ENCODE results near the gene RAPH1.
"Not testable (repeated sequence)": the region's sequence is repeated elsewhere in the genome, so short reads cannot be mapped to it uniquely, and the experiment has no call there.

Gene RAPH1

DNA sequence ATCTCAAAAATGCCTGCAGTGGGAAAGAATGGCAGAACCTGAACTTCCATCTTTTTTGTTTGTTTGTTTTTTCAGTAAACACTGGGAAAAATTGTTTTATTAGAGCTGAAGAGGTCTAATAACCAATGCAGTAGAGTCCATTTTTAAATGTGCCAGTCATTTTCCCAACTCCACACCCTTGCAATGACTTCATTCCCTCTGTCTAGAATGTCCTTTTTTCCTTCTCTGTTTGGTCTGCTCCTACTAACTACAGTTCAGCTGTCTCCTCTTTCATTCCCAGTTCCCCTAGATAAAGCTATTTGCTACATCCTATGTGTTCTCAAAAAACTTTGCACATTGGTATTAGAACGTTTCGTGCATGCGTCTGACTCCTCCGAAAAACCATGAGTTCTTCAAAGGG lies 9.3 kb upstream of the RAPH1 start:
- DNase-seq (ENCODE audit: low read depth, low spot score): no peak

- no peak for DNase-seq (ENCODE audit: low read depth, low spot score)
These were observed 8.8 kb upstream of the RAPH1 start for GRCh38 chr2:203543898-203544328.

- not testable (repeated sequence) for DNase-seq (ENCODE audit: low read depth, low spot score)
These were observed 5.5 kb upstream of the RAPH1 start for GRCh38 chr2:203540598-203540997.

- DNase-seq (ENCODE audit: low read depth, low spot score): not testable (repeated sequence)
These were observed 3.1 kb upstream of the RAPH1 start for GRCh38 chr2:203538237-203538636.

GRCh38 chr2:203536586-203536951 lies 1.5 kb upstream of the RAPH1 start:
- not testable (repeated sequence) for DNase-seq (ENCODE audit: low read depth, low spot score)

DNA sequence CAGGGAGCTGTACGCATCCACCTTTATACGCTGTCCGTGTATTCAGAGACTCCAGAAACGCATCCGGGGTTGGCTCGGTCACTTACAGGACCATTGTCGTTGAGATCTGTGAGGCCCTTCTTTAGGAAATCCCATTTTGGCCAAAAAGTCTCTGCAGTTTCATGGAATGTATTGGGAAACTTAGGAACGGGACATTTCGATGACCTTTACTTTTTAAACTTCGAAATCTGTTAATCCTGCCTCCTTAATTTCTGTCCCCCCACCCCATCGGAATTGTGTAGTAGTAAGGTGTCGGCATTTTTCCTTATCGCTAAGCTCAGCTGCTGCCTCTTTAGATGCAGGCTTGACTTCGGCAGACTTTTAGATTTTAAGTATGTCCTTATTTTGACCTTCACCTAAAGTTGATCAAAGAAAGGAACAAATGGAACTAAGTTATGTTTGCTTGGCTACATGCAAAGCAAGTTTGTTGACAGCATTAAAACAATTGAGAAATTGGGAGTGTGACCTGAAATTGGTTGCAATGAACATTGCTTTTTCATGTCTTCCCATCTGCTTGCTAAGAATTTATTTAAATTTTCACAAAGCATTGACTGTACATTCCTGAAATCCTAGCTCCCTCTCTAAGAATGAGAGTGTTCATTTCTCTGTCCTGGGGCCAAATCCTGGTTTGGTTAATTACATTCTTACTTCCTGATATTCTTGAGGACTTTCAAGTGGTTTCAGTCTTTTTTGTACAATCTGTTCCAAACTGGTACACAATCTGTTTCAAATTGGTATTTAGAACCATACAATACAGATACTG lies 884 bp upstream of the RAPH1 start:
- no peak for DNase-seq (ENCODE audit: low read depth, low spot score)

DNA sequence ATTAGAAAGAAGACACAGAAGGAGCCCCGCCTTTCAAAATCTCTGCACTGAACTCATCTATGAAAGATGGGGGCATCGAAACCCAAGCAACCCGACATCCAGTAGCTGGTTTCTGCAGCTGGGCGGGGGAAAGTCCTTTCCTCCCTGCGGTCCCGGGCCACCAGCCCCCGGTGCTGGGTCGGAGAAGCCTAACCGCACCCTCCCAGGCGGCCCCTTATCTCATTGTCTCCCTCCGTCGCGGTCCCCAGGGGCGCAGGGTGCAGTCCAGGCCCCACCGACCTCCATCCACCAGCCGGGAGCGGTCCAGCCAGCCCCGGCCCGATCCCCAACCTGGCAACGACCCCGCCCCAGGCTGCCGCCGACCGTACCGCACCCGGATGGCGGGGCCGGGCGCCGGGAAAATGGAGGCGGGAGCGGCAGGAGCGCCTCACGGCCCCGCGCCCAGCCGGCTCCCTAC lies 452 bp downstream of the RAPH1 start:
- DNase-seq (ENCODE audit: low read depth, low spot score): no peak

GRCh38 chr2:203533676-203534591 lies 1.2 kb downstream of the RAPH1 start:
- no peak for DNase-seq (ENCODE audit: low read depth, low spot score)

GRCh38 chr2:203532957-203533658 lies 2.0 kb downstream of the RAPH1 start:
- DNase-seq (ENCODE audit: low read depth, low spot score): no peak

DNA sequence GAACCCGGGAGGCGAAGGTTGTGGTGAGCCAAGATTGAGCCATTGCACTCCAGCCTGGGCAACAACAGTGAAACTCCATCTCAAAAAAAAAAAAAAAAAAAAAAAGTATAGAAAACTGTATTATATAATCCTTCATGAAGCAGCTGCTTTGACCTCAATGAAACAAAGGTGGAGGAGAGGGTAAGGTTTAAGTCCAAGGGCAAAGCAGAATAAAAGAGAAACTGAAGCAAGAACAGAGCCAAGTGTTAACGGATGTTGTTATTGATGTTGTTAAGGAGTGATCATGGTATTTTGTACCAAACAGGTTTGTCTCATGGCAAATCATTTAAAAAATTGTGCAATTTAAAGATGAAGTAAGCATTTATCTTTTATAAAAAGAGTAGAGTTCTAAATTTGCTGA lies 7.4 kb downstream of the RAPH1 start:
- DNase-seq (ENCODE audit: low read depth, low spot score): no peak

DNA sequence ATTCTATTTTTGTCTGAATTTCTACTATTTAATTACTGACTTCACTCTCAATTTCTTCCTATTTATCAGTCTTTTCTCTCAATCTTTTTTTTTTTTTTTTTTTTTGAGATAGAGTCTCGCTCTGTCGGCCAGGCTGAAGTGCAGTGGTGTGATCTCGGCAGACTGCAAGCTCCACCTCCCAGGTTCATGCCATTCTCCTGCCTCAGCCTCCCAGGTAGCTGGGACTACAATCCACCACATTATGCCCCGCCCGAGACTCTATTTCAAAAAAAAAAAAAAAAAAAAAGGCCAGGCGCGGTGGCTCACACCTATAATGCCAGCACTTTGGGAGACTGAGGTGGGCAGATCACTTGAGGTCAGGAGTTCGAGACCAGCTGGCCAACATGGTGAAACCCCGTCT lies 21.8 kb downstream of the RAPH1 start:
- not testable (repeated sequence) for DNase-seq (ENCODE audit: low read depth, low spot score)

- DNase-seq (ENCODE audit: low read depth, low spot score): no peak
These were observed 24.2 kb downstream of the RAPH1 start for GRCh38 chr2:203510941-203511305.

GRCh38 chr2:203510256-203510940 lies 24.7 kb downstream of the RAPH1 start:
- no peak for DNase-seq (ENCODE audit: low read depth, low spot score)

GRCh38 chr2:203503460-203503859 lies 31.6 kb downstream of the RAPH1 start:
- not testable (repeated sequence) for DNase-seq (ENCODE audit: low read depth, low spot score)

DNA sequence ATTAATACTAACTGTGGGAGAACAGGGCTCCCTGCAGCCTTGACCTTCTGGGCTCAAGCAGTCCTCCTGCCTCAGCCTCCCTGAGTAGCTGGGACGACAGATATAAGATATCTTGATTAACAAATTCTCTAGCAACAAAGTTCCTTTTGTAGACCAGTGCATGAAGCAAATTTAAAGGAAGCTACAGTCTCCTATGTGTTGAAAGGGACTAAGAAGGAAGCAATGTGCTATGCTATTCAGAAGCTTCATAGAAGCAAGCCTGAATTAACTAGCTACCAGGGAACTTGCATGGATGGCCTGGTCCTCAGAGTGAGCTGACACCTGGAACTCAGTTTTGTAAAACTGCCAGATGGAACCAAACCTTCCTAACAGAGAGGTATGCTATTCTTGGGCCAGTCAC lies 33.2 kb downstream of the RAPH1 start:
- DNase-seq (ENCODE audit: low read depth, low spot score): no peak

DNA sequence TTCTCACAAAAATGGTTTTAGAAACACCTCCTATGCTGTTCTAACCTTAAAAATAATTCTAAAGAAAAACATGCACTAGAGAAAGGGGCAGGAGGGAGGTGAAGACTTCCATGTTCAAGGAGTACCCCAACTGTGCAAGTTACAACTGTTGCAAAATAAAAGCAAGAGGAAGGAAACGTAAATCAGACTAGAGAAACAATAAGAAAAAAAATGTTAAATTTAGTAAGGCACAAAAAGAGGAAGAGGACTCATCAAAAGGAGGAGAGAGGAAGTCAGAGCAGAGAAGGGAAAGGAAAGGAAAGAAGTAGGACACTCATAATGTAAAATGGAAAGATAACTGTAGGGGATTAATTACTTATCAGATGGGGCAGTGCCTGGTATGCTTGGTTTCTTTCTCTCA lies 34.1 kb downstream of the RAPH1 start:
- no peak for DNase-seq (ENCODE audit: low read depth, low spot score)

DNA sequence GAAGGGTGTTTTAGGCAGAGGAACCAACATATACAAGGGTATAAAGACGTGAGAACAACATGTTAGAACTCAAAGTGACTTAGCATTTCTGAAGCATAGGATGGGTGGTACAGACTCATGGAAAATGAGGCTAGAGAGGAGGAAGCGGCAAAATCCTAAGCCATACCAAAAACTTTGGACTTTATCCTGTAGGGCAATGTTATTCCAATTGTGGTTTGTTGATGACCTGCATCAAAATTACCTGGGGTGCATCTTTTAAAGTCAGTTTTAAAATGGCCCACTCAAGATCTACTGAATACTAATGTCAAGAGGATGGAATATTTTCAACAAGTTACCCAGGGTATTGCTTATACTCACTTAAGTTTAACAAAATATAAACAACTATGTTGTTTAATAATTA lies 34.8 kb downstream of the RAPH1 start:
- DNase-seq (ENCODE audit: low read depth, low spot score): no peak

GRCh38 chr2:203498161-203498560 lies 36.9 kb downstream of the RAPH1 start:
- no peak for DNase-seq (ENCODE audit: low read depth, low spot score)

DNA sequence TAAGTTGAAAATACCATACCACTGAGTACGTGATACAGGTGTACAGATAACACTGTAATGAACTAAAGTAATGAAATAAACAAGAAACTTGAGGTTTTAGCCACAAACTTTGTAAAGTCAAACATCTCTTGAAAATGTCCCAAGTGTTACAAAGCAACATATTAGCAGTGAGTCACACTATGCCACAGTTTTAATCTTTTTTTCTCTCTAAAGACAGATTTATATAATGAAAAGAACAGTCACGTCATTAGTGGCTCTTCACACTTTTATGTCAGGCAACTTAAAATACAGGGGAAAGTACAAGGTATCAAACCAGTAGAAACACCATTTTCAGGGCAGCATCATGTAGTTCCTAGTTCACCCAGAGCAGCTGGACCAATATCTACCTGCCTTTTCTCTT lies 42.1 kb downstream of the RAPH1 start:
- no peak for DNase-seq (ENCODE audit: low read depth, low spot score)

DNA sequence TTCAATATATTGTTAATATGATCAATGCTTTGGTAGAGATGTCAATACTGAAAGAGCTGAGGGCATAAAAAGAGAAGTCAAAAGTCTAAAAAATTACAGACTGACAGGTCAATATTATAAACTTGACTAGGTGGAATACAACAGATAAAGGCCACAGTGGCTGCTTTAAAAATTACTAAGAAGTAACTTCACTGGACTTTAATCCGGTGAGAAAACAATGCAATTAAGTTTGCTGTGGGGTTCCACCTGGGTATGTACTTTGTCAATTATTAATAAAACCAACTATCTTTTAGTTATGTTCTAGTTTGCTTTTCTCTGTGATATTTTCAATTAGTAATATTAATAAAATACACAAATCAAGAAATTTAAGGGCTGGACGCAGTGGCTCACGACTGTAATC lies 44.7 kb downstream of the RAPH1 start:
- no peak for DNase-seq (ENCODE audit: low read depth, low spot score)

DNA sequence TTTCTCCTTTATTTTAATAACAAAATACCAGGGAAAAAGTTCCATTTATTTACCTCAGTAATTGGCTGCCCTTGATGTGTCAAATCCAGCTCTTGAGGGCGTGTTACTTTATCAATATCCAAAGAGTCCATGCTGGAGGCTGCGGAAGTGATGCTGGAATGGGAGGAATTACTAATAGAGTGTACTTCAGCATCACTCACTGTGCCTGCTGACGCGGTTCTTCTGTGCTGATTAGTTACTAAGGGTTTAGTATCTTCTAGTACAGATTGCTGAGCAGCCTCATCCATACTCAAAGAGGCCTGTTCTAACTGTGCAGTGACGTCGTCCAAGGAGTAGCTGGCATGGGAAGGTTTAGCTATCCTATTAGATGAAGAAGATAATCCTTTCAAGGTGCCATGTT lies 45.6 kb downstream of the RAPH1 start:
- no peak for DNase-seq (ENCODE audit: low read depth, low spot score)

All from iPS DF 19.7 (cell line).